ENCODE data around the gene HAPSTR1. TPM values are rescaled to one million over a fixed set of nuclear protein-coding genes. Genes with fewer than 3 reads are reported as not detected.

The HAPSTR1 gene
- total RNA-seq, 6 experiments from 2014 or later, result 23.6 to 34.8 (median 28.3) TPM

DNA sequence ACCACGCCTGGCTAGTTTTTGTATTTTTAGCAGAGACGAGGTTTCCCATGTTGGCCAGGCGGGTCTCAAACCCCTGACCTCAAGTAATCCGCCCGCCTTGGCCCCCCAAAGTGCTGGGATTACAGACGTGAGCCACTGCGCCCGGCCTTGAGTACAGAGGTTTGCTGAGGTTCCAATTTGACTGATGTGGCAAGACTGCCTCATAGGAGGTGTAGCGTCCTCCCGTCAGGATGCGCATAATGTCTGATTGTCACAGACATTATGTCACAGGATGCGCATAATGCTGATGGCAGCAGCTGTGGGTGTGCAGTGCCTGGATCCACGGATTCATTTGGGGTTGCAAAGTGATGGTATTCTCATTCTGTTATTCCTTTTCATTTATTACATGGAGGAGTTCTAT, 45.2 kb downstream of the HAPSTR1 start:
- no peak overlapping the region for H3K4me3 ChIP-seq
- no peaks in the 10 kb centered on the region for H3K36me3 ChIP-seq
- no peak overlapping the region for H3K27ac ChIP-seq
- no peaks in the 10 kb centered on the region for H3K27me3 ChIP-seq
- intact Hi-C loops (cut with DNase I), result no loop called here
- no peak for ATAC-seq
- H3K9me3 ChIP-seq, result no peaks in the 10 kb centered on the region
- peaks cover 0 to 9% (median 0%) of the 10 kb centered on the region in 4 donors for H3K4me1 ChIP-seq
- WGBS (ENCODE audit: insufficient coverage, low coverage, low lambda C conversion rate, missing lambda C conversion rate), result 75% methylated on average over 2 of the region's 13 CpGs
- peak in 1 of 3 donors; percentile 6 for DNase-seq
- no peak for TF ChIP-seq POLR2A (IDR thresholded peaks at IDR 0.05)

- Histone ChIP-seq H3K27me3 (no peaks in the 10 kb centered on the region), H3K27ac (no peak overlapping the region), H3K36me3 (no peaks in the 10 kb centered on the region), H3K9me3 (no peaks in the 10 kb centered on the region), H3K4me1 (peaks cover 0 to 9% (median 0%) of the 10 kb centered on the region in 4 donors), H3K4me3 (no peak overlapping the region)
- WGBS (ENCODE audit: insufficient coverage, low coverage, low lambda C conversion rate, missing lambda C conversion rate), result 36% methylated on average over 7 of the region's 14 CpGs
- intact Hi-C loops (cut with DNase I), result no loop called here
- DNase-seq (no peak), ATAC-seq (no peak)
- TF ChIP-seq POLR2A (IDR thresholded peaks at IDR 0.05) (no peak), CTCF (IDR thresholded peaks at IDR 0.05) (no peak)
Observed at GRCh38 chr16:9138021-9138680, 46.7 kb downstream of the HAPSTR1 start.

- Histone ChIP-seq H3K4me3 (no peak overlapping the region), H3K27ac (no peak overlapping the region), H3K27me3 (no peaks in the 10 kb centered on the region), H3K4me1 (peaks cover 0 to 9% (median 0%) of the 10 kb centered on the region in 4 donors), H3K9me3 (no peaks in the 10 kb centered on the region), H3K36me3 (no peaks in the 10 kb centered on the region)
- WGBS (ENCODE audit: insufficient coverage, low coverage, low lambda C conversion rate, missing lambda C conversion rate), result under 1% methylated on average over 13 of the region's 21 CpGs
- DNase-seq (peak; percentile 67 to 77 (median 77)), ATAC-seq (peak; percentile 81 to 89 (median 84))
- TF ChIP-seq CTCF (IDR thresholded peaks at IDR 0.05), result peak; percentile 72 to 91 (median 86)
- no peak for TF ChIP-seq POLR2A (IDR thresholded peaks at IDR 0.05)
- intact Hi-C loops (cut with DNase I), result no loop called here
Observed at GRCh38 chr16:9138731-9139501, 47.5 kb downstream of the HAPSTR1 start.

GRCh38 chr16:9139965-9140364, 48.5 kb downstream of the HAPSTR1 start:
- DNase-seq (no peak), ATAC-seq (peak; percentile 64 to 73 (median 66))
- Histone ChIP-seq H3K4me3 (no peak overlapping the region), H3K27me3 (no peaks in the 10 kb centered on the region), H3K4me1 (peaks cover 0 to 9% (median 0%) of the 10 kb centered on the region in 4 donors), H3K27ac (no peak overlapping the region), H3K9me3 (no peaks in the 10 kb centered on the region), H3K36me3 (no peaks in the 10 kb centered on the region)
- intact Hi-C loops (cut with DNase I), result no loop called here
- WGBS (ENCODE audit: insufficient coverage, low coverage, low lambda C conversion rate, missing lambda C conversion rate), result 86% methylated on average over 7 of the region's 7 CpGs
- TF ChIP-seq CTCF (IDR thresholded peaks at IDR 0.05), result no peak
- TF ChIP-seq POLR2A (IDR thresholded peaks at IDR 0.05), result no peak

Other genes starting within 250 kb of the HAPSTR1 start
- gene CARHSP1, start 222.6 kb upstream of the HAPSTR1 start, total RNA-seq, result 100 to 1,000 TPM in 1 of 6 experiments, 10 to 100 TPM in 5; 61.5 to 132 (median 73.1) TPM
- gene LITAFD, start 209.3 kb upstream of the HAPSTR1 start, total RNA-seq, result not detected
- 10 to 100 TPM; 46.8 to 55.8 (median 49.1) TPM for gene USP7, start 127.7 kb upstream of the HAPSTR1 start, total RNA-seq

Measured in right lobe of liver (tissue), 6 donors.